Tibial nerve (tissue), 4 donors: ENCODE measurements around the gene ANKDD1A.

Experiments used
- EP300 ChIP-seq, 2 donors: sonication (generic); formaldehyde crosslinking; IDR thresholded peaks; one replicate each; pipeline ENCODE4 v1.6.1; 2017; ENCODE audit warnings: antibody characterized with exemption in 2 of 2, mild to moderate bottlenecking in 1 of 2
- POLR2A ChIP-seq, 2 donors: fragments of 450-650 bp; IDR thresholded peaks; one replicate each; pipeline ENCODE4 v1.6.1; 2017; ENCODE audit warnings: antibody characterized with exemption in 2 of 2, mild to moderate bottlenecking in 2 of 2, moderate library complexity in 2 of 2
- TF ChIP-seq, protein P1 (sequence below), 5 experiments: fragments of 200-600 bp in 3 of 5; fragments of 450-650 bp in 2 of 5; sonication (generic) in 3 of 5; IDR thresholded peaks; one replicate each; pipeline ENCODE4 v1.5.1; 2016 to 2019; ENCODE audit warnings: antibody characterized with exemption in 5 of 5, mild to moderate bottlenecking in 3 of 5, moderate library complexity in 2 of 5

DNA sequence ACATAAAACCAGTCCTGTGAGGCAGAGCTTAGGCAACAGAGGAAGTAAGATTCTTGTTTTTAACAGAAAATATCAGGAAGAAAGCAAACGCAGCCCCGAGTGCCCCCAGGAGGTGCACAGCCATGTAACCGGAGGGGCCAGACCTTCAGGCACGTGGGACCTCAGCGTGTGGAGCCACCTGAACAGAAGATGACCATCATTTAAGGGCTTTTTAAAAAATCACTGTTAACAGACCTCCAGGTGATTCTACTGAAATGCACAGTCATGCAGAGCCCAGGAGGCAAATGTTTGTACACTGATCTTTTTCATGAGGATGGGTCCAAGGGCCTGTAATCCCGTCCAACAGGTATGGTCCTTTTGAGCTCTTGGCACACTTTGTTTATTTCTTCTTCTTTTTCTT is 39.2 kb downstream of the ANKDD1A start:
- TF ChIP-seq, protein P1, sequence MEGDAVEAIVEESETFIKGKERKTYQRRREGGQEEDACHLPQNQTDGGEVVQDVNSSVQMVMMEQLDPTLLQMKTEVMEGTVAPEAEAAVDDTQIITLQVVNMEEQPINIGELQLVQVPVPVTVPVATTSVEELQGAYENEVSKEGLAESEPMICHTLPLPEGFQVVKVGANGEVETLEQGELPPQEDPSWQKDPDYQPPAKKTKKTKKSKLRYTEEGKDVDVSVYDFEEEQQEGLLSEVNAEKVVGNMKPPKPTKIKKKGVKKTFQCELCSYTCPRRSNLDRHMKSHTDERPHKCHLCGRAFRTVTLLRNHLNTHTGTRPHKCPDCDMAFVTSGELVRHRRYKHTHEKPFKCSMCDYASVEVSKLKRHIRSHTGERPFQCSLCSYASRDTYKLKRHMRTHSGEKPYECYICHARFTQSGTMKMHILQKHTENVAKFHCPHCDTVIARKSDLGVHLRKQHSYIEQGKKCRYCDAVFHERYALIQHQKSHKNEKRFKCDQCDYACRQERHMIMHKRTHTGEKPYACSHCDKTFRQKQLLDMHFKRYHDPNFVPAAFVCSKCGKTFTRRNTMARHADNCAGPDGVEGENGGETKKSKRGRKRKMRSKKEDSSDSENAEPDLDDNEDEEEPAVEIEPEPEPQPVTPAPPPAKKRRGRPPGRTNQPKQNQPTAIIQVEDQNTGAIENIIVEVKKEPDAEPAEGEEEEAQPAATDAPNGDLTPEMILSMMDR (IDR thresholded peaks at IDR 0.05) = no peak
- no peak for TF ChIP-seq EP300 (IDR thresholded peaks at IDR 0.05)
- TF ChIP-seq POLR2A (IDR thresholded peaks at IDR 0.05) = no peak
